Medulla oblongata (tissue), 1 donor: ENCODE data around the gene IPO9.
"Not testable (repeated sequence)": the region's sequence is repeated elsewhere in the genome, so short reads cannot be mapped to it uniquely, and the experiment has no call there.

Experiments used
- DNase-seq: peaks from one replicate; pipeline ENCODE4 v3.0.0-alpha.2; 2015; ENCODE audit errors: extremely low spot score

IPO9 gene

GRCh38 chr1:201809876-201810275 lies 19.1 kb upstream of the IPO9 start:
- no peak for DNase-seq

- no peak for DNase-seq
Measured at GRCh38 chr1:201810466-201811216, 18.3 kb upstream of the IPO9 start.

- DNase-seq, result no peak
Measured at GRCh38 chr1:201813226-201813625, 15.7 kb upstream of the IPO9 start.

GRCh38 chr1:201816309-201816854 lies 12.6 kb upstream of the IPO9 start:
- no peak for DNase-seq

- no peak for DNase-seq
Measured at GRCh38 chr1:201818971-201819750, 9.8 kb upstream of the IPO9 start.

GRCh38 chr1:201820413-201820812 lies 8.5 kb upstream of the IPO9 start:
- DNase-seq, result no peak

GRCh38 chr1:201825245-201825644 lies 3.7 kb upstream of the IPO9 start:
- peak; percentile 30 for DNase-seq

GRCh38 chr1:201826830-201827229 lies 2.1 kb upstream of the IPO9 start:
- DNase-seq, result no peak

GRCh38 chr1:201827321-201828216 lies 1.4 kb upstream of the IPO9 start:
- no peak for DNase-seq

- no peak for DNase-seq
Measured at GRCh38 chr1:201828217-201828819, 639 bp upstream of the IPO9 start.

- DNase-seq, result no peak
Measured at GRCh38 chr1:201831371-201831770, 2.4 kb downstream of the IPO9 start.

GRCh38 chr1:201834621-201835020 lies 5.7 kb downstream of the IPO9 start:
- DNase-seq, result no peak

- DNase-seq, result no peak
Measured at GRCh38 chr1:201838381-201838780, 9.4 kb downstream of the IPO9 start.

GRCh38 chr1:201839089-201839488 lies 10.1 kb downstream of the IPO9 start:
- not testable (repeated sequence) for DNase-seq

- DNase-seq, result no peak
Measured at GRCh38 chr1:201840055-201840454, 11.1 kb downstream of the IPO9 start.

GRCh38 chr1:201840490-201840889 lies 11.5 kb downstream of the IPO9 start:
- no peak for DNase-seq

- no peak for DNase-seq
Measured at GRCh38 chr1:201841265-201841912, 12.4 kb downstream of the IPO9 start.

GRCh38 chr1:201842472-201843027 lies 13.6 kb downstream of the IPO9 start:
- no peak for DNase-seq

- no peak for DNase-seq
Measured at GRCh38 chr1:201845331-201846083, 16.6 kb downstream of the IPO9 start.

- DNase-seq, result no peak
Measured at GRCh38 chr1:201847150-201847549, 18.2 kb downstream of the IPO9 start.
